Measurements from ENCODE around the gene FOXL2NB. TPM values are rescaled to one million over a fixed set of nuclear protein-coding genes. Genes with fewer than 3 reads are reported as not detected.

The FOXL2NB gene
- total RNA-seq, 1 donor from 2014 or later = not detected

Other genes with a start within 250 kb of the FOXL2NB start
- gene PIK3CB, start 112.3 kb upstream of the FOXL2NB start, total RNA-seq = 19.2 and 20.3 TPM in 2 replicates
- not detected in 2 replicates for gene FOXL2, start 80 bp upstream of the FOXL2NB start, total RNA-seq
- gene PRR23A, start 59.1 kb downstream of the FOXL2NB start, total RNA-seq = not detected in 2 replicates
- gene PRR23B, start 73.7 kb downstream of the FOXL2NB start, total RNA-seq = not detected in 2 replicates
- gene PRR23C, start 97.7 kb downstream of the FOXL2NB start, total RNA-seq = not detected in 2 replicates